Measurements from ENCODE around the gene DBN1. TPM values are rescaled to one million over a fixed set of nuclear protein-coding genes. Genes with fewer than 3 reads are reported as not detected.

Gene DBN1
- total and polyA plus RNA-seq, 2 of the 8 experiments (the other 6 are each of a cell fraction or from before 2014, with no cell fraction given), result 168 to 333 TPM

- TF ChIP-seq SIRT6 (IDR thresholded peaks at IDR 0.05; ENCODE audit: low read length), result no peak
- no peak for TF ChIP-seq NANOG (IDR thresholded peaks at IDR 0.05; ENCODE audit: insufficient read depth, low read depth, low read length, poor library complexity, severe bottlenecking)
- peak in 1 of 2 experiments; percentile 32; a peak in 1 of 3 replicates for TF ChIP-seq POLR2A (IDR thresholded peaks at IDR 0.05; ENCODE audit: control extremely low read depth in 1 of 2, low read depth in 2 of 2, low read length in 2 of 2)
- 0 out of 2 replicates have a peak, but pooled peaks have one; percentile 59 for TF ChIP-seq POLR2AphosphoS5 (IDR thresholded peaks at IDR 0.05; ENCODE audit: low read depth, low read length)
- no peak overlapping the region for H3K14ac ChIP-seq (ENCODE audit: insufficient read length)
- H3K4me2 ChIP-seq (ENCODE audit: insufficient read depth in 1 of 2, low read depth in 2 of 2, low read length in 2 of 2), result no peak overlapping the region
- peaks cover 27 to 41% of the 10 kb centered on the region in 2 experiments for H4K20me1 ChIP-seq (replicated peaks in 1 of 2; ENCODE audit: control insufficient read depth in 1 of 2, insufficient read depth in 2 of 2, low read length in 2 of 2)
- no peak overlapping the region for H3K4ac ChIP-seq (replicated peaks; ENCODE audit: insufficient read length, low read depth, low read length)
- H3K4me3 ChIP-seq (ENCODE audit: extremely low read depth in 1 of 4, insufficient read depth in 2 of 4, low read depth in 3 of 4, low read length in 4 of 4), result no peak overlapping the region
- no peak overlapping the region for H2BK20ac ChIP-seq (ENCODE audit: low read length)
- WGBS, 2 experiments (ENCODE audit: extremely low coverage in 1 of 2, insufficient coverage in 1 of 2, insufficient read length in 1 of 2, insufficient replicate concordance in 2 of 2, low coverage in 1 of 2, low lambda C conversion rate in 2 of 2, missing lambda C conversion rate in 1 of 2), result 96% methylated on average over 25 of the region's 28 CpGs; no CpG with 5 or more reads in 1 of the 2 experiments
- H3K79me2 ChIP-seq (ENCODE audit: control insufficient read depth in 1 of 2, insufficient read depth in 2 of 2, low read length in 2 of 2), result peaks cover 0 to 4% of the 10 kb centered on the region in 2 experiments; a peak in 2 of 4 replicates
- H3K56ac ChIP-seq (replicated peaks; ENCODE audit: insufficient read length, low read depth, low read length), result no peak overlapping the region
- no peak overlapping the region for H3K9ac ChIP-seq (replicated peaks in 1 of 4; ENCODE audit: extremely low read depth in 1 of 4, low read depth in 3 of 4, low read length in 3 of 4)
- DNase-seq (ENCODE audit: low read depth in 1 of 2, low spot score in 2 of 2) (no peak), FAIRE-seq (no peak)
- H2BK5ac ChIP-seq (ENCODE audit: low read depth, low read length), result no peak overlapping the region
- no peak overlapping the region for H2BK120ac ChIP-seq (replicated peaks; ENCODE audit: low read depth, low read length)
- peaks cover 22 to 64% (median 50%) of the 10 kb centered on the region in 4 experiments for H3K36me3 ChIP-seq (ENCODE audit: control insufficient read depth in 2 of 4, insufficient read depth in 4 of 4, low read length in 3 of 4)
- H4K5ac ChIP-seq (ENCODE audit: insufficient read length, low read depth, low read length), result no peak overlapping the region
- H2AFZ ChIP-seq (ENCODE audit: low read length), result no peak overlapping the region
- POLR2A ChIA-PET (ENCODE audit: partially characterized antibody), result interaction anchor here (0.9 to 67.5 kb wide), 3 partner anchors 9 to 57 kb away, joined by 3 to 3349 read pairs (median 3349); partner anchors contain the start of genes DBN1, DDX41, DOK3 and PDLIM7
- H2AK5ac ChIP-seq (ENCODE audit: low read depth, low read length), result no peak overlapping the region
- H3K4me1 ChIP-seq (replicated peaks in 1 of 4; ENCODE audit: control insufficient read depth in 3 of 4, insufficient read depth in 4 of 4, low read length in 3 of 4), result peaks cover 0 to 11% (median 5%) of the 10 kb centered on the region in 4 experiments; a peak in 4 of 7 replicates
- H3K27me3 ChIP-seq (replicated peaks in 1 of 4; ENCODE audit: control insufficient read depth in 3 of 4, extremely low read depth in 1 of 4, insufficient read depth in 3 of 4, low read length in 3 of 4), result no peaks in the 10 kb centered on the region
- CTCF ChIA-PET (ENCODE audit: partially characterized antibody), result interaction anchor here (1.0 to 5.5 kb wide), 8 partner anchors 11 to 151 kb away, joined by 3 to 64 read pairs (median 4); partner anchors contain the start of gene DBN1
- H4K8ac ChIP-seq (ENCODE audit: extremely low read depth, insufficient read depth, low read length), result no peak overlapping the region
- peaks cover 3% of the 10 kb centered on the region; the same call in 1 of the 2 replicates for H3K79me1 ChIP-seq (ENCODE audit: low read depth, low read length)
- no peak overlapping the region for H4K91ac ChIP-seq (replicated peaks; ENCODE audit: insufficient read length, low read length)
- no peak overlapping the region for H2BK12ac ChIP-seq (ENCODE audit: low read depth, low read length)
- H3K23ac ChIP-seq (ENCODE audit: insufficient read length), result no peak overlapping the region
- H2BK15ac ChIP-seq (ENCODE audit: low read length), result no peak overlapping the region
- no peaks in the 10 kb centered on the region for H3K9me3 ChIP-seq (ENCODE audit: insufficient read depth in 2 of 2, low read depth in 1 of 2, low read length in 1 of 2)
- no peak overlapping the region for H3K18ac ChIP-seq (ENCODE audit: extremely low read depth, low read length)
- H3K27ac ChIP-seq (ENCODE audit: low read depth, low read length), result no peak overlapping the region; the same call in 1 of the 2 replicates
- H3K23me2 ChIP-seq (ENCODE audit: low read depth, low read length), result peaks cover 7% of the 10 kb centered on the region; the same call in 1 of the 2 replicates
These were observed 13.4 kb downstream of the DBN1 start for GRCh38 chr5:177459819-177460628.
